DMS153 (cell line): Measurements from ENCODE around the gene CCDC17.

ENCODE experiments used
- DNase-seq: peaks from one replicate; lab custom pipeline; 2025; lab: John Stamatoyannopoulos, UW

The CCDC17 gene

GRCh38 chr1:45623972-45624371 lies at the start of gene CCDC17:
Gene CCDC17 (minus strand): TSS chr1:45624054. CDS start chr1:45623909, 145 bp downstream.
- DNase-seq = no peak

GRCh38 chr1:45669859-45670655 lies 46.2 kb upstream of the CCDC17 start:
- DNase-seq = no peak

GRCh38 chr1:45669379-45669778 lies 45.5 kb upstream of the CCDC17 start:
- no peak for DNase-seq

- no peak for DNase-seq
Observed at GRCh38 chr1:45668526-45668925, 44.7 kb upstream of the CCDC17 start.

- no peak for DNase-seq
Observed at GRCh38 chr1:45667321-45668111, 43.7 kb upstream of the CCDC17 start.

DNA sequence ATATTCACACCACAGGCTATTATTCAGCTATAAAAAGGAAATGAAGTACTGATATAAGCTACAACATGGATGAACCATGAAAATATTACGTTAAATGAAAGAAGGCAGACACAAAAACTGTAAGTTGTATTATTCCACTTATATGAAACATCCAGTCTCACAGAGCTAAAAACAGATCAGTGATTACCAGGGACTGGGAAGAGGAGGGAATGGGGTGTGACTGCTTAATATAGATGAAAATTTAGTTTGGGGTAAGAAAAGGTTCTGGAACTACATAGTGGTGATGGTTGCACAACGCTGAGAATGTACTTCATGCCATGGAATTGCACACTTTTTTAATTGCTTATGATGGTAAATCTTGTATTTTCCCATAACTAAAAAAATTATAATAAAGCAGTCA lies 43.0 kb upstream of the CCDC17 start:
- DNase-seq = no peak

GRCh38 chr1:45660336-45660735 lies 36.5 kb upstream of the CCDC17 start:
- no peak for DNase-seq

DNA sequence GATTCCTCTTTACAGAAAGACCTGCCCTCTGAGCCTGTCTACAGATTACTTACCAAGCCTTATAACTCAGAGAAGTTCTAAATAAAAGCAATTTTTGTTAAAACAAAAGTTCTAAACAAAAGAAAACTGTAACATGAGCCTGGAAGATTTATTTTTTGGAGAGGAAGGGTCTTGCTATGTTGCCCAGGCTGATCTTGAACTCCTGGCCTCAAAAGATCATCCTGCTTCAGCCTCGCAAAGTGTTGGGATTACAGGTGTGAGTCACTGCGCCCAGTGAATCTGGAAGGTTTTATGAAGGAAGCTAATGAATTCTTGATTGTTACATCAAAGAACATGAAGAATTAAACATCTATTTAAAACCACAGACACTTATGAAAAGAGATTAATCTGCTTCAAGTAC lies 35.4 kb upstream of the CCDC17 start:
- no peak for DNase-seq

- no peak for DNase-seq
Observed at GRCh38 chr1:45658171-45658570, 34.3 kb upstream of the CCDC17 start.

DNA sequence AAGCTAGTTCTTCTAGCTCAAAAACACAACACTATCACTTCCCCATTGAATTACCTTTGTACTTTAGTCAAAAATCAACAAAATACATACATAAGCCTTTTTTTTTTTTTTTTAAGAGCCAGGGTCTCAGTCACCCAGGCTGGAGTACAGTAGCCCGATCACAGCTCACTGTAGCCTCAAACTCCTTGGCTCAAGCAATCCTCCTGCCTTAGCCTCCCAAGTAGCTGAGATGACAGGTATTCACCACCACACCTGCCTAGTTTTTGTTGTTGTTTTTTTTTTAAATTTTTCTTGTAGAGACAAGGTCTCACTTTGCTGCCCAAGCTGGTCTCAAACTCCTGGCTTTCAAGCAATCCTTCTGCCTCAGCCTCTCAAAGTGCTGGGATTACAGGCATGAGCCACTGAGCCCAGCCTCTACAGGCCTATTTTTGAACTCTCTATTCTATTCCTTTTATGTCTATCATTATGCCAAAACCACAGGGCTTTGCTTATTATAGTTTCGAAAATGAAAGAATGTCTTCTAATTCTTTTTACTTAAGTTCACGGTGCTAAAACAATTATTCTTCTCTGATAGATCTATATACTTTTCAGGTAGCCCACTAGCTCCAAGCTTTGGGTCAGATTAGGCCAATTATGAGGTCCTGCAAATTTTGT lies 32.8 kb upstream of the CCDC17 start:
- no peak for DNase-seq

DNA sequence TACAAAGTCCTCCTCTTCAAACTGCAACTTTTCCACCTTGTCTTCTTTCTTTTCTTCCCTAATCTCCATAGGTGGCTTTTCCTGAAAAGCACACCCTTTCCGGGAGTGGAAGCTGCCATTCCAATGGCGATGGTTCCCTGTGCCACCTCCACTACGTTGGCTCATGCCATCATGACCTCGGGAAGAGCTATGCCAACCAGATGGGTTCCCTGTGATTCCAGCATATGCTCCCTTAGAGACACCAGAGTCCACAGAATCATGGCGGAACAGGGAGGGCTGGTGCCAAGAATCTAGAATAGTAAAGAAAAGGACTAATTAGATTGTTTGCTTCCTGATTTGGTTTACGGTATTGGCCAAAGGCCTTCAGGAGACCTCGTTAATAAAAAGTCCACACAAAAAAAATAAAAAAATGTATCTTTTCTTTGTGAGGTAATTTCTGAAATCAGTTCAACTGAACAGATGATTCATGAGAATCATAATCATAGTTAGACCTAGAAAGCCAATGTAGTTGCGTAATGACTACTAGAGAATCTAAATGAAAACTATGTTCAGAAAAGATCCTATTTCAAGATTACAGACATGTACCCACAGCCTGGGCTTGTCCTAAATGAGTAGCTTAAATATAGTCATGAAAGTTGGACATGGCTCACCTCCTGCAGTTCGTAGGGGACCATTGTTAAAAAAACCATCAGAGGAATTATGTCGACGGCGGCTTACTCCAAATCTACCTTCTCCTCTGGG lies 30.9 kb upstream of the CCDC17 start:
- DNase-seq = no peak

- peak; percentile 14 for DNase-seq
Observed at GRCh38 chr1:45647248-45648021, 23.6 kb upstream of the CCDC17 start.

GRCh38 chr1:45644661-45645060 lies 20.8 kb upstream of the CCDC17 start:
- no peak for DNase-seq

DNA sequence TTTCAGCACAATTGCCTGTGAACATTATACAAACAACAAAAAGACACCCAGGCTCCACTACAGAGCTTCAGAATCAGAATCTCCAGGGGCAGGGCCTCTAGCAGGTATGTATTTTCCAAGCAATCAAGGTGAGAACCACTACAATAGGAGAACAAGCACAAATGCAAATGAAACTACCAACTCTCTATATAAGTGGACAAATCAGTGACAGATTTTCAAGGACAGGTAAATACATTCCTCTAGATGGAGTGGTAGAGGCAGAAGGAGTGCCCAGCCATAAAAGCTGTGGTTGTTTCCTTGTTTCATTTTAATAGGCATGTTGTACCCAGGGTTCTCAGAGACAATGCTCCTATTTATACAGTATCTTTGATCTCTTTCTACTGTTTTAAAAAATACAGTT lies 20.1 kb upstream of the CCDC17 start:
- peak; percentile 26 for DNase-seq

- no peak for DNase-seq
Observed at GRCh38 chr1:45643321-45643720, 19.5 kb upstream of the CCDC17 start.

- DNase-seq = no peak
Observed at GRCh38 chr1:45640293-45640692, 16.4 kb upstream of the CCDC17 start.

GRCh38 chr1:45635211-45635610 lies 11.4 kb upstream of the CCDC17 start:
- DNase-seq = no peak

DNA sequence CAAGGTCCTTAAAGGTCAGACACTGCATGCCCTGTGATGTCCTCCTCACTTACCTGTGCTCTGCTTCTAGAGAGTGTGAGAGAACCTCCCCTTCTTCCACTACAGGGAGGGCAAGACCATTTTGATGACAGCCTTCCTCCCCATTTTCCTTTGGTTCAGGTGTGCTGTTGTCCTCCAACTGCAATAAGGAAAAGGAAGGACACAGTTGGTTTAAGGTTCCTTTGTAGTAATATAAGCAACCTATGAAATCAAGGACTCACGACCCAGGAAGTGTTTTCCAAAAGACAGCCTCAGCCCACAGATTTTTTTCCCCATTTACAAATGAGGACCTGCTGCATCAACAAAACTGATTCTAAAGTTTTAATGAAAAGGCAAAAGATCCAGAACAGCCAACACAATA lies 6.6 kb upstream of the CCDC17 start:
- DNase-seq = no peak

GRCh38 chr1:45629035-45629434 lies 5.2 kb upstream of the CCDC17 start:
- no peak for DNase-seq

DNA sequence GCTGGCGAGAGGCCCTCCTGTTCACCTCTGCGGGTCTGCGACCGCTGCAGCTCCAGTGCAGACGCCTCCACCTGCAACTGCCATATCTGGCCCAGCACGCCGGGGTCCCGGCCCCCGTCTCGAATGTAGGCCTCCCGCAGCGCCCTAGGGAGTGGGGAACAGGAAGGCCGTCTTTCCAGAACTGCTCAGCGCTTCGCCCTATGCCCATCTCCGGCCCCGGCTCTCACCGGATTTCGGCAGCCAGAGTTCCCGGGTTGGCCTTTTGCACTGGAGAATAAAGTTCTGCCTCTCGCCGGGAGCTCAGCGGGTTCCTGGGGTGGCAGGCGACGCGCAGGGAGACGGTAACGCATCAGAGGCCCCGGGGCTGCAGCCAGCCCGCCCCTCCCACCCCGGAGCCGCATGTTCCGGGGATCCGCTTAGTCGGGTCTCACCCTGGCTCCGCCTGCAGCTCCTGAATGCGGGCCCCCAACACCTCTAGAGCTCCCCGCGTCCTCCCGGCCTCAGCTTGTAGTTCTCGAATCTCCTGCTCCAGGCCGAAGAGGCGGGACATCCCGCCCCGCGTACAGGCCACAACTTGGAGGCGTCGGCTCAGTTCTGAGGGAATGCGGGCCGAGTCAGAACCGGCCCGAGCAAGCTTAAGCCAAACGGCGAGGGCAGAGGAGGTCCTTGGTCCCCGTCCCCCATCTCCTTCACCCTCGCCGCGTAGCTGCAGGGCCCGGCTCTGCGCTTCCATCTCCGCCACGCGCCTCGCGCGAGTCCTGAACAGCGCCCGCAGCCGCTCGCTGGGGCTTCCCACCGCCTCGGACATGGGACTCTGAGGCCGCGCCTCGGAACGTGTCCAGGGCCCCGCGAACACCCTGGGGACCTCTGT lies 1.1 kb downstream of the CCDC17 start:
- no peak for DNase-seq
